Panc1 (cell line): ENCODE data around the gene POLE. TPM values are rescaled to one million over a fixed set of nuclear protein-coding genes. Genes with fewer than 3 reads are reported as not detected.

Source experiments
- ATAC-seq: fragments of 200-7000 bp; cut with Tn5 transposase; 2 replicates; pipeline ENCODE4 v1.9.1; 2020; ENCODE audit warnings: mild to moderate bottlenecking, moderate library complexity
- BruUV-seq: library from RNA; stranded (reverse); fragments of 400-500 nt; replicated peaks from 2 replicates; lab custom pipeline; 2021; lab: Mats Ljungman, UMichigan
- CTCF ChIA-PET: fragments of 300-600 bp; sonication (Branson Sonifier 250); formaldehyde crosslinking; loops from one replicate; lab custom pipeline; 2022; ENCODE audit warnings: antibody characterized with exemption; lab: Charles Lee
- POLR2A ChIA-PET: fragments of 300-600 bp; sonication (Branson Sonifier 250); formaldehyde crosslinking; loops from one replicate; lab custom pipeline; 2022; ENCODE audit warnings: antibody characterized with exemption; lab: Charles Lee
- DNase-seq: peaks from one replicate; pipeline ENCODE4 v3.0.0-alpha.2; 2010; ENCODE audit warnings: low read depth, low spot score
- H3K27ac ChIP-seq: 2 replicates; pipeline ENCODE4 v1.5.1; 2011; ENCODE audit warnings: mild to moderate bottlenecking, low read length, inconsistent platforms
- H3K27me3 ChIP-seq: fragments of 200-500 bp; sonication (Bioruptor generic); 2 replicates; pipeline ENCODE4 v1.6.0; 2014; ENCODE audit warnings: low read length, inconsistent platforms; ENCODE audit not compliant: control insufficient read depth, insufficient read depth
- H3K36me3 ChIP-seq: fragments of 200-500 bp; sonication (Bioruptor generic); 2 replicates; pipeline ENCODE4 v1.5.1; 2014; ENCODE audit warnings: inconsistent platforms, mild to moderate bottlenecking, low read length, moderate library complexity; ENCODE audit not compliant: control insufficient read depth, insufficient read depth
- H3K4me1 ChIP-seq: 2 replicates; pipeline ENCODE4 v1.5.1; 2011; ENCODE audit warnings: inconsistent platforms, mild to moderate bottlenecking, low read length, moderate library complexity; ENCODE audit not compliant: control insufficient read depth, insufficient read depth
- H3K4me3 ChIP-seq, 2 experiments: 2 replicates each; pipeline ENCODE4 v1.5.1; 2011 to 2012; ENCODE audit warnings: low read depth in 2 of 2, low read length in 2 of 2, mild to moderate bottlenecking in 2 of 2, inconsistent platforms in 1 of 2, moderate library complexity in 1 of 2
- H3K9me3 ChIP-seq: fragments of 200-500 bp; sonication (Bioruptor generic); 2 replicates; pipeline ENCODE4 v1.5.1; 2014; ENCODE audit warnings: low read depth, mild to moderate bottlenecking, inconsistent platforms, low read length, moderate library complexity; ENCODE audit not compliant: control insufficient read depth, insufficient read depth
- POLR2AphosphoS5 ChIP-seq: IDR thresholded peaks from 2 replicates; pipeline ENCODE4 v1.6.1; 2012; ENCODE audit warnings: mild to moderate bottlenecking, low read depth, low read length, moderate library complexity
- SIN3A ChIP-seq: IDR thresholded peaks from 2 replicates; pipeline ENCODE4 v1.6.1; 2012; ENCODE audit warnings: low read depth, mild to moderate bottlenecking, low read length, moderate library complexity, borderline replicate concordance; ENCODE audit not compliant: insufficient read depth
- TCF7L2 ChIP-seq: IDR thresholded peaks from 2 replicates; pipeline ENCODE4 v1.6.1; 2011; ENCODE audit warnings: mild to moderate bottlenecking, low read depth, low read length, inconsistent platforms
- in situ Hi-C: cut with HindIII; loops from 2 replicates; pipeline ENCODE4 v1.10.0; 2016; ENCODE audit warnings: low sequenced_read_pairs, low pct_unique_long_range_greater_than_20kb
- intact Hi-C: fragments of 100-400 bp; cut with micrococcal nuclease; formaldehyde crosslinking; loops from one replicate; pipeline ENCODE4 v1.10.0; 2022; ENCODE audit not compliant: unreplicated experiment
- total RNA-seq: library from RNA; stranded (reverse); gene quantifications from one replicate; pipeline ENCODE4 v1.2.1, GENCODE V29; 2021; ENCODE audit not compliant: unreplicated experiment
- TF ChIP-seq, protein P1 (sequence below): fragments of 450-650 bp; IDR thresholded peaks from 2 replicates; pipeline ENCODE4 v1.5.1; 2017; ENCODE audit warnings: mild to moderate bottlenecking
- TF ChIP-seq, protein P2 (sequence below), 2 experiments: IDR thresholded peaks; 2 replicates each; pipeline ENCODE4 v1.6.1; 2011 to 2012; ENCODE audit warnings: low read depth in 2 of 2, control low read depth in 1 of 2, low read length in 1 of 2, mild to moderate bottlenecking in 1 of 2, moderate library complexity in 1 of 2; ENCODE audit not compliant: insufficient read depth in 1 of 2

The POLE gene
- total RNA-seq, 1 experiment from 2014 or later: 112 TPM

DNA sequence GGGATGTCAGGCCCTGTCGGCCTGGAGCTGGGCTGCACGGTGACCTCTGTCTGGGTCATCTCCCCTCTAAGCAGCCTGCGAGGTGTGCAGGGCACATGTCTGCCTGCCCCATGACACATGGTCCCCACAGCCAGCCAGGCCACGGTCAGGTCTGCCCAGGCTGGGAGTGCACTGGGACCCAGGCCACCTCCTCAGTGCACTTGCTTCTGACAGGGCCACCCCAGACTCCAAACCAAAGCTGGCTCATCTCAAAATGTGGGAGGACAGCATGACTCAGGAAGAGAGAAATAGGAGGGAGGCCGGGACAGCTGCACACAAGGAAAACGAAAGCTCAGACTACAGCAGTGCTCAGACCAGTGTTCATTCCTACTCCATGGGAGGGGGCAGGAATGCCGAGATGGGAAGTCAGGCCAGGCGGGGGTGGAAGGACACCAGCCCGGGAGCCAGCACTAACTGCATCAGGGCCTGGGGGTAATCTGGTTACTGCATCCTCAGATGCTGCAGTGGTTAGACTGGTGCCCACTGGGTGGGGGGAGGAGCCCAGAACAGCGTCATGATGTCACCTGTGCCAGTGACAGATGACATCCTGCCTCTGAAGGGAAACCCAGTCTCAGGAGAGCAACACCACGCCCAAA lies 64.6 kb downstream of the POLE start:
- BruUV-seq: no TSS peak
- no peaks in the 10 kb centered on the region for H3K36me3 ChIP-seq
- no peaks in the 10 kb centered on the region for H3K9me3 ChIP-seq
- ChIA-PET CTCF (interaction anchor here (1.2 kb wide), 1 partner anchor 16 kb away, joined by 3 read pairs; no protein-coding TSS in a partner anchor), POLR2A (interaction anchor here (0.6 kb wide), 1 partner anchor 12 kb away, joined by 3 read pairs; no protein-coding TSS in a partner anchor)
- DNase-seq (no peak), ATAC-seq (peak; percentile 32)
- in situ Hi-C loops: no loop called here
- peaks cover 3% of the 10 kb centered on the region; the same call in 1 of the 2 replicates for H3K27me3 ChIP-seq
- no peak overlapping the region for H3K27ac ChIP-seq
- TF ChIP-seq, protein P1, sequence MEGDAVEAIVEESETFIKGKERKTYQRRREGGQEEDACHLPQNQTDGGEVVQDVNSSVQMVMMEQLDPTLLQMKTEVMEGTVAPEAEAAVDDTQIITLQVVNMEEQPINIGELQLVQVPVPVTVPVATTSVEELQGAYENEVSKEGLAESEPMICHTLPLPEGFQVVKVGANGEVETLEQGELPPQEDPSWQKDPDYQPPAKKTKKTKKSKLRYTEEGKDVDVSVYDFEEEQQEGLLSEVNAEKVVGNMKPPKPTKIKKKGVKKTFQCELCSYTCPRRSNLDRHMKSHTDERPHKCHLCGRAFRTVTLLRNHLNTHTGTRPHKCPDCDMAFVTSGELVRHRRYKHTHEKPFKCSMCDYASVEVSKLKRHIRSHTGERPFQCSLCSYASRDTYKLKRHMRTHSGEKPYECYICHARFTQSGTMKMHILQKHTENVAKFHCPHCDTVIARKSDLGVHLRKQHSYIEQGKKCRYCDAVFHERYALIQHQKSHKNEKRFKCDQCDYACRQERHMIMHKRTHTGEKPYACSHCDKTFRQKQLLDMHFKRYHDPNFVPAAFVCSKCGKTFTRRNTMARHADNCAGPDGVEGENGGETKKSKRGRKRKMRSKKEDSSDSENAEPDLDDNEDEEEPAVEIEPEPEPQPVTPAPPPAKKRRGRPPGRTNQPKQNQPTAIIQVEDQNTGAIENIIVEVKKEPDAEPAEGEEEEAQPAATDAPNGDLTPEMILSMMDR: no peak
- TF ChIP-seq TCF7L2: no peak
- no peak for TF ChIP-seq POLR2AphosphoS5
- no peak for TF ChIP-seq SIN3A
- TF ChIP-seq, protein P2, sequence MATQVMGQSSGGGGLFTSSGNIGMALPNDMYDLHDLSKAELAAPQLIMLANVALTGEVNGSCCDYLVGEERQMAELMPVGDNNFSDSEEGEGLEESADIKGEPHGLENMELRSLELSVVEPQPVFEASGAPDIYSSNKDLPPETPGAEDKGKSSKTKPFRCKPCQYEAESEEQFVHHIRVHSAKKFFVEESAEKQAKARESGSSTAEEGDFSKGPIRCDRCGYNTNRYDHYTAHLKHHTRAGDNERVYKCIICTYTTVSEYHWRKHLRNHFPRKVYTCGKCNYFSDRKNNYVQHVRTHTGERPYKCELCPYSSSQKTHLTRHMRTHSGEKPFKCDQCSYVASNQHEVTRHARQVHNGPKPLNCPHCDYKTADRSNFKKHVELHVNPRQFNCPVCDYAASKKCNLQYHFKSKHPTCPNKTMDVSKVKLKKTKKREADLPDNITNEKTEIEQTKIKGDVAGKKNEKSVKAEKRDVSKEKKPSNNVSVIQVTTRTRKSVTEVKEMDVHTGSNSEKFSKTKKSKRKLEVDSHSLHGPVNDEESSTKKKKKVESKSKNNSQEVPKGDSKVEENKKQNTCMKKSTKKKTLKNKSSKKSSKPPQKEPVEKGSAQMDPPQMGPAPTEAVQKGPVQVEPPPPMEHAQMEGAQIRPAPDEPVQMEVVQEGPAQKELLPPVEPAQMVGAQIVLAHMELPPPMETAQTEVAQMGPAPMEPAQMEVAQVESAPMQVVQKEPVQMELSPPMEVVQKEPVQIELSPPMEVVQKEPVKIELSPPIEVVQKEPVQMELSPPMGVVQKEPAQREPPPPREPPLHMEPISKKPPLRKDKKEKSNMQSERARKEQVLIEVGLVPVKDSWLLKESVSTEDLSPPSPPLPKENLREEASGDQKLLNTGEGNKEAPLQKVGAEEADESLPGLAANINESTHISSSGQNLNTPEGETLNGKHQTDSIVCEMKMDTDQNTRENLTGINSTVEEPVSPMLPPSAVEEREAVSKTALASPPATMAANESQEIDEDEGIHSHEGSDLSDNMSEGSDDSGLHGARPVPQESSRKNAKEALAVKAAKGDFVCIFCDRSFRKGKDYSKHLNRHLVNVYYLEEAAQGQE (IDR thresholded peaks at IDR 0.05; ENCODE audit: insufficient read depth in 1 of 2, low read depth in 2 of 2, low read length in 1 of 2): no peak
- intact Hi-C loops: no loop called here
- no peak overlapping the region for H3K4me3 ChIP-seq
- H3K4me1 ChIP-seq: peaks cover 10% of the 10 kb centered on the region

DNA sequence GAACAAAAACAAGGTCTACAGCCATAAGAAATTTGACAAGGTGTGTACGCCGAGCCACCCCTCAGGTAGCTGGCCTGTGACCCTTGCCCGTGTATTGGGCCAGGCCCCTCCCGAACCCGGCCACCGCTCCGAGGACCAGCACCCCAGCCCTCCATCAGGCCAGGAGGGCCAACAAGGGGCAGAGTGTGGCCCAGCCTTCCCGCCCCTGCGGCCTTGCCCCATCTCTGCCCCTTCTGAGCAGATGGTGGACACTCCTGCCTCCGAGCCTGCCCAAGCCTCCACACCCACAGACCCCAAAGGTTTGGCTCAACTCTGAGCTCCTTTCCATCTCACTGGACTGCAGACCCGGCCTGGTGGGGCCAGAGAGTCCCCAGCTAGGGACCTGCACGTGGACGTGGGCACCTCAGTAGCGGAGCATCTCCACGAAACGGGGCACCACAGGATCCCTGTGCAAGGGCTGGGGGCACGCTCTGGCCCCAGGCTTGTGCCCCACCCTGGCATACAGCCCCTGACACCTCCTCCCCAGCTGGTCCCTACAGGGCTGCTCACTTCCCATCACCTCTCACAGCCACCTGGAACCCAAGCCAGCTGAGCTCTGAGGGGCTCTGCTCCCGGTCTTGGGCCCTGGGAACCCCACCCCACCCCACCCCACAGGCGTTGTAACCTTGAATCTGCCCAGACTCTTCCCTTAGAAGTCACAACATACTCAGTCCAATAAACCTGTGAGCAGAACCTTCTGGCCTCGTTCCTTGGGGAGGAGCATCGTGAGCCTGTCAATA lies 65.3 kb downstream of the POLE start:
- no peak overlapping the region for H3K27ac ChIP-seq
- no TSS peak for BruUV-seq
- TF ChIP-seq, protein P2 (IDR thresholded peaks at IDR 0.05; ENCODE audit: insufficient read depth in 1 of 2, low read depth in 2 of 2, low read length in 1 of 2): no peak
- no peak; the same call in 1 of the 2 replicates for TF ChIP-seq POLR2AphosphoS5
- TF ChIP-seq TCF7L2: no peak
- ChIA-PET POLR2A (interaction anchor here (0.6 kb wide), 1 partner anchor 11 kb away, joined by 3 read pairs; no protein-coding TSS in a partner anchor), CTCF (no interaction called here)
- intact Hi-C loops (no loop called here), in situ Hi-C loops (no loop called here)
- peaks cover 10% of the 10 kb centered on the region for H3K4me1 ChIP-seq
- peaks cover 6% of the 10 kb centered on the region; the same call in 1 of the 2 replicates for H3K27me3 ChIP-seq
- H3K9me3 ChIP-seq: no peaks in the 10 kb centered on the region
- ATAC-seq: peak; percentile 3; the same call in 1 of the 2 replicates
- DNase-seq: no peak
- no peak overlapping the region for H3K4me3 ChIP-seq
- no peaks in the 10 kb centered on the region for H3K36me3 ChIP-seq
